Activated CD4-positive, CD25-positive, alpha-beta regulatory T cell treated with anti-CD3 and anti-CD28 coated beads, Interleukin-2, amount 50 U/mL, for 16 hours (primary cell): ENCODE data around the gene CDH22.

ENCODE experiments used
- DNase-seq: peaks from one replicate; pipeline ENCODE4 v3.0.0-alpha.2; 2020; ENCODE audit warnings: low read depth, low spot score

The CDH22 gene

DNA sequence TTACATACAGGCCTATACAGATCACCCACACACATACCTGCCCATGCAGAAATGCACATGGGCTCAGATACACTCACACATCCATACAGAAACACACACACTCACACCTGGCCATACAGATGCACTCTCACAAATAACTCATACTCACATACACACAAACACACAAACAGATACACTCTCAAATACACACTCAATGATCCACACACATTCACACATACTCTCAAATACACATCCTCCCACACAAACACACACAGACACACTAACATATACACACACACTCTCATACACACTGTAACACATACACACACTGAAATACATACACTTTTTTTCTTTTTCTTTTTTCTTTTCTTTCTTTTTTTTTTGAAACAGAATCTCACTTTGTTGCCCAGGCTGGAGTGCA is 90.7 kb downstream of the CDH22 start:
- DNase-seq = no peak

DNA sequence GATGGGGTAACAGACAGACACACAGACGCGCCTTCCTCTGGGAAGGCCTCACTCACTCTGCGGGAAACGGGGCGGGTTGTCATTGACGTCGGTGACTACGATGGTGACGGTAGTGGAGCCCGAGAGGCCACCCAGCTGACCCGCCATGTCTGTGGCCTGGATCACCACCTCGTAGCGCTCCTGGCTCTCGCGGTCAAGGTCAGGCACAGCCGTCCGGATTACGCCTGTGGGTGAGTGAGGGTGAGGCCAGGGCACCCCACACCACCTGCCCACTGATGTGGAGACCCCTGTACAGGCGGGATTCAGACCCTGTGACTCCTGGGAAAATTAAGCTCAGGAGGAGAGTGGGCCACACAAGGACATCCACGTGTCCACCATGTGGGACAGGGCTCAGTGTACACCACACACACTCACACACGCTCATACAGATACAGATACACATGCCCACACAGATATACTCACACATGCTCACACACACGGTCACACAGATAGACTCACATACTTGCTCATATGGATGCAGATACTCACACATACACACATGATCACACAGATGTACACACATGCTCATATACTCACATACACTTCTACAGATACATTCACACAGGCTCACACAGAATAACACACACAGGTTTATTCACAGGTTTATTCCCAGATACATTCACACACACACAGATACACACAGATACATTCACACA is 91.4 kb downstream of the CDH22 start:
- DNase-seq = no peak

GRCh38 chr20:46215913-46216707 is 92.2 kb downstream of the CDH22 start:
- no peak for DNase-seq

GRCh38 chr20:46214824-46215488 is 93.3 kb downstream of the CDH22 start:
- no peak for DNase-seq

GRCh38 chr20:46213946-46214823 is 94.1 kb downstream of the CDH22 start:
- DNase-seq = no peak

DNA sequence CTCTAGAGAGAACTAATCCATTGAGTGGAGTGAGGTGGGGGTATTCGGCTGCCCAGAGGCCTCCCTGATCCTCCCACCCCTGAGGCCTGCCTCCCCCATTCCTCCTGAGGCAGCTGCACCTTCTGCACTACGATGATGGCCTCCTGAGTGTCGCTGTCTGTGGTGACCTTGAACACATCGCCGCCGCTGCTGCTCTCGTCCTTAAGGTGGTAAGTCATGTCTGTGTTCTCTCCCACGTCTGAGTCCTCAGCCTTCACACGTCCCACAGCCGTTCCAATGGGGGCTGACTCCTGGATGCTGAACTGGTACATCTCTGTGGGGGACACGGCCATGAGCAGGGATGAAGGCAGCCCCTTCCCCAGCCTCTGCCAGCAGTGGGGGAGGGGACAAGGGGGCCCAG is 95.4 kb downstream of the CDH22 start:
- DNase-seq = no peak

- DNase-seq = no peak
These were observed 96.0 kb downstream of the CDH22 start for GRCh38 chr20:46212252-46212651.

DNA sequence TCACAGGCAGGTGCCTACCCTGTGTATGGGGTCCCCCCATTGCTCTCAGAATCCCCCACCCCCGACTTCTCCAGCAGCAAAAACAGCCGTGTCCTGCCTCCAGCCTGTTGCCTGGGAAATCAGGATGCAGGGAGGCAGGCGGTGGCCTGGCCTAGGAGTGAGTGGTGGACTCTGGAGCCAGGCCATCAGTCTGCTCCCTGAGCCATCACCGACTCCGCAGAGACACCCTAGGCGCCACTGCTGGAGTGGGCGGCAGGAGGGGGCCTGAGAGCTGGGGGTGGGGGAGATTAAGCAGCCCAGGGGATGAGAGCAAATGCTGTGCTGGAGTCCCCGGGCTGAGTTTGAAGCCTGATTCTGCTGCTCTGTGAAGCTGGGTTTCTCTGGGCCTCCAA is 97.0 kb downstream of the CDH22 start:
- DNase-seq = no peak

- DNase-seq = no peak
These were observed 97.5 kb downstream of the CDH22 start for GRCh38 chr20:46210672-46211330.

DNA sequence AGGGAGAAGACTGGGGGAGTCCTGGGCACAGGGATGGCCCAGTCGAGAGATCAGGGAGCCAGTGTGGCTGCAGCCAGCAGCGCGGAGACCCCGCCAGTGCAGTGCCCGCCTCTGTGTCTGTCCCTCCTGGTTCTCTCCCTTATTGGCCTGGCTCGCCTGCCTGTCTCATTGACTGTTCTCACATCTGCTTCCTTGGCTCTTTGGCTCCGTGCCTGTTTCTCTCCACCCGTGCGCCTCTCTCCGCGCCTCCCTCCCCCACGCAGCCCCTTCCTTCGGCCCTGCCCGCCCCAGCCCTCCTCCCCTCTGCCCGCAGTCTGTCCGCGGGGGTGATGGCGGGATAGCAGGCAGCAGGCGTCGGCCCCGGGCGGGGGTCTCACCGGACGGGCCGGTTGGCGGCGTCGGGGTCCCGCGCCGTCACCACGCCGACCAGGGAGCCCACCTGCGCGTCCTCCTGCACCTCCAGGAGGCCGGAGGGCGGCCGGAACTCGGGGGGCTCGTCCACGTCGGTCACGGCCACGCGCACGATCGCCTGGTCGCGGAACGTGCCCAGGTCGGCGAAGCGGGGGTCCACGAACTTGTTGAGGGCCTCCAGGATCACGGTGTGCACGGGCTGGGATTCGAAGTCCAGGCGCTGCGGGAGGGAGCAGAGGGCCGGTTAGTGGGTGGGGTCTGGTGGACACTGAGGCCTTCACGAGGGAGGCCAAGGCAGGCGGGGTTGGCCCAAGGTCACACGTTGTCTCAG is 98.2 kb downstream of the CDH22 start:
- no peak for DNase-seq

- no peak for DNase-seq
These were observed 100.5 kb downstream of the CDH22 start for GRCh38 chr20:46207793-46208192.

- no peak for DNase-seq
These were observed 101.2 kb downstream of the CDH22 start for GRCh38 chr20:46206992-46207549.

GRCh38 chr20:46206025-46206424 is 102.3 kb downstream of the CDH22 start:
- DNase-seq = no peak

GRCh38 chr20:46205349-46205748 is 102.9 kb downstream of the CDH22 start:
- no peak for DNase-seq

- DNase-seq = no peak
These were observed 103.6 kb downstream of the CDH22 start for GRCh38 chr20:46204594-46205186.

DNA sequence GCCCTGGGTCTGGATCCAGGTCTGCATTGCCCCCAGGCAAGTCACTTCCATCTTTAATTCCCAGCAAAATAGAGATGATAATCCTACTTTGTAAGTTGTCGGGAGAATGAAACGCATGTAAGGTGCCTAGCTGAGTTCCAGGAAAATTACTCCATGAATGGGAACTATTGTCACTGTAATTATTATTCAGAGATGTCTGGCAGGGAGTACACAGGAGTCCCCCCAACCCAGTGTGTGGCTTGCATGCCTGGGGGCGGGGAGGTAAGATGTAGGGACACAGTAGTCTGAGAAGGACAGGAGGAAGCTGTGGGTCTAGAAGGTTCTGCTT is 104.8 kb downstream of the CDH22 start:
- no peak for DNase-seq

- DNase-seq = no peak
These were observed 105.4 kb downstream of the CDH22 start for GRCh38 chr20:46202766-46203509.

DNA sequence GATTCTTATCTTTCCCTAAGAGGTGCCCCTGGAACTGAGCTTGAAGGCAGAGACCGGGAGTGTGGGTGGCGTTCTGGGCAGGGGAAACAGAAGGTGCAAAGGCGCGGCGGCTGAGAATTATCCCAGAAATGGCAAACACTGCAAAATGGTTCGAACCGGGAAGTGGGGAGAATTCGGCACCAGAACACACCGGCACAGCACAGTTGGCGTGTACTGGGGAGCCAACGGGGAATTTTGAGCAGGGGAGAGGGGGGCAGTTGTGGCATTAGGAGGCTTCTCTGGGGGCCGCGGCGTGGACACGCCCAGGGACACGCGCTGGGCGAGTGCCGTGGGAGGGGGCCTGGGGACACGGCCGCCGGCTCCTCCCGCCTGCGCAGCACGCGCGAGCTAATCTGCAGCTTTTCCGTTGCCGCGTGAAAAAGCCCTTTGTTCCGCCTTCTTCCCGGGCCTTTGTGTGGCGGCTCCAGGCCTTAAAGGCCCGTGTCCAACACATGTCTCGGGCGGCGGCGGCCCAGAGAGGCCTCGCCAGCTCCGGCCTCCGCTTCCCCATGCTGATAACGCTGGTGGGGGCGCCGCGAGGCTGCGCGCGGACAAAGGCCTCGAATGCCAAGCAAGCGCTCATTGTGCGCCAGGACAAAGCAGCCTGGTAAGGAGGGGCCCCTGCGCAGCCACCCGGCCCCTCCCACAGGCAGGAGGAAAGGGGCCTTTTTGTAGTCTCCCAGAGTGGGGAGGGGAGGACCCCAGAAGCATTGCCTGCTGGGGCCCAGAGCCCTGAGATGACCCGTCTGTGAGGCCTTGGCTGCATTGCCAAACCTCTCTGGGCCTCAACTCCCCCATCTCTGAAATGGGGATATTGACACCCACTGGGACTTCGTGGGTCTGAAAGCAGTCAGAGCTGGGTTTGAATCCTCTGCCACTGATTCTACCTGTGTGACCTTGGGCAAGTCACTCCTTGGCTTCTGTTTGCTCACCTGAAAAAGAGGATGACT is 107.4 kb downstream of the CDH22 start:
- DNase-seq = no peak
